ENCODE results near the gene SNX5. TPM values are rescaled to one million over a fixed set of nuclear protein-coding genes. Genes with fewer than 3 reads are reported as not detected.
A peak's percentile ranks its signal among the peaks of the same experiment; 100 is the strongest.

The SNX5 gene
- polyA plus RNA-seq, 4 donors, result 67.8 to 295 (median 79.1) TPM

DNA sequence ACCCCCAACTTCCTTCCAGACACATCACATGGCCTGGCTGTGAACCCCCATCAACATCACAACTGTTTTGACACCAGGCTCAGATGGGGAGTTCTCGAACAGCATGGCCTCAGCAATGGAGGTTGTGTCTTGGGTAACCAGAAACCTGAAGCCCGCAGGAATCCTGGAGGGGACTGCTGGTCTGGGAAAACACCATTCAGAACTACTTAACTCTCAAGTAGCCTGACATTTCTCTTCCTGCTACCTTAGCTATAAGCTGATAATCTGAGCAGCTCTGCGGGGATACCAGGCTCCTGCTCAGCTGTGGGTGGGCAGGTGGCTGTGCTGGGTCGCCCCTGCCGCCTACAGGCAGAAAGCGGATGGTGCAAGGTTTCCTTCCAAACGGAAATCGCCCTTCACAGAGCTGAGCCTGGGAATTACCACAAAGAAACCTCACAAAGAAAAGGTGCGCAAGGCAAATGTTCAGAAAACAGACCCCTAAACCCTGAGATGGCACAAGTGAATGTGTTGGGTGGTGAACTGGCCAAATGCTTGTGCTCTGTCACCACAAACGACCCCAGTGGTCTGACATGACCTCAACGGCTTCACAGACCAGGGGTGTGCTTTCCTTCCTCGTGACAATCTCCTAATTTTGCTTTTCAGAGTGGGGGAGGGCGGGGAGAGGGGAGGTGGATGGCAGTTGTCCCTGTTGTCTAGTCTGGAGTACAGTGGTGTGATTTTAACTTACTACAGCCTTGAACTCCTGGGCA is 29.5 kb downstream of the SNX5 start:
- Histone ChIP-seq H3K27ac (ENCODE audit: low read depth in 1 of 3, low read length in 2 of 3) (peak overlapping the region in 1 of 3 donors; percentile 32), H3K4me3 (ENCODE audit: low read depth in 1 of 3, low read length in 3 of 3) (no peak overlapping the region), H3K27me3 (ENCODE audit: control insufficient read depth in 3 of 3, insufficient read depth in 3 of 3, low read length in 3 of 3) (no peaks in the 10 kb centered on the region), H3K9me3 (ENCODE audit: control insufficient read depth in 2 of 2, insufficient read depth in 1 of 2, low read depth in 1 of 2, low read length in 1 of 2) (no peaks in the 10 kb centered on the region), H3K4me1 (ENCODE audit: control insufficient read depth in 3 of 3, insufficient read depth in 2 of 3, low read depth in 1 of 3, low read length in 2 of 3) (peaks cover 0 to 27% (median 3%) of the 10 kb centered on the region in 3 donors), H3K36me3 (ENCODE audit: control insufficient read depth in 3 of 3, insufficient read depth in 2 of 3, low read depth in 1 of 3, low read length in 3 of 3) (peaks cover 9 to 25% (median 10%) of the 10 kb centered on the region in 3 donors)
- FAIRE-seq, result no peak
- DNase-seq, result peak; percentile 62 to 85
- WGBS, 3 donors, result 16 to 19% (median 18%) methylated on average over 13 of the region's 13 CpGs

DNA sequence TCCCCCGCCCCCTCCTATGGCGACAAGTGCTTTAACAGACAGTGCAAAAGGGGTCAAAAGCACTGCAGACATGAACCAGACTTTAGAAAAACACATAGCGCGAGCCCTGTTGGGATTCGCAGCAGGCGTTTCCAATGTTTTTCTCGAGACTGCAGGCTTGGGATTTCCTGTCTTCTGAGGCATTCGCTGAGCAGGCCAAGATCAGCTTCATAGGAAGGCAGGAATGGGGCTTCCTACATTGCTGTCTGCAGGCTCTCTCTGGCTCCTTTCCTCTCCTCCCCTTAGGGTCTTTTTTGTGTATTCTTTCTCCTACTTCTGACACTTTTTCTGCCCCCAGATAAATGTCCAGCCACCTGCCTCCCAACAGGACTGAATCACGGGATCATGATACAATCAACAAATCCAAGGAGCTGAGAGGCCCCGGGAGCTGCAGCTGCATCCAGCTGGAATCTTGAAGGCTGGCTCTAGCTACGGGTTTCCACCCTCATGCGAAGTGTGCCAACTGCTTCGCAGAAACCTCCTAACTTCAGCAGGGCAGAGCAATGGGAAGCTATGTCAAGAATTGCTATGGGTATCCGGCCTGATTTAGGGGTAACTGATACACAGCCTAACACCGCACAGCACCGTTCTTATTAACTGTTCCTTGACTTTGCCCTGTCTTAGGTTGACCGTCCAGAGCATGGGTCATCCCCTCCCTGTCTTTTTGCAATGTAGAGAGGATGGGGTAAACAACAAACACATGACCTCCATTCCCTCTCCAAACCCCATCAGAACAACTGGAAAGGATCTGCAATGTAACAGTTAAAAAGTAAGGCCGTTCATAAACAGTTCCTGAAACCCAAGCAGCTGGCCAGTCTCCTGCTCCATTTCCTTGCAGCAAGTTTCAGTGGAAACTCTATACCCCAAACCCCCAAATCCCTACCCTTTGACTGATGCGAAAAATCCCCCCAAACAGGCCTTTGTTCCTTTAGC is 31.5 kb downstream of the SNX5 start:
- DNase-seq (peak in 1 of 2 donors; percentile 64), FAIRE-seq (no peak)
- peaks cover 0 to 36% (median 3%) of the 10 kb centered on the region in 3 donors for H3K4me1 ChIP-seq (ENCODE audit: control insufficient read depth in 3 of 3, insufficient read depth in 2 of 3, low read depth in 1 of 3, low read length in 2 of 3)
- no peaks in the 10 kb centered on the region for H3K9me3 ChIP-seq (ENCODE audit: control insufficient read depth in 2 of 2, insufficient read depth in 1 of 2, low read depth in 1 of 2, low read length in 1 of 2)
- peak overlapping the region in 2 of 3 donors; percentile 46 to 69 for H3K27ac ChIP-seq (ENCODE audit: low read depth in 1 of 3, low read length in 2 of 3)
- 43 to 50% (median 46%) methylated on average over 19 of the region's 19 CpGs for WGBS, 3 donors
- H3K4me3 ChIP-seq (ENCODE audit: low read depth in 1 of 3, low read length in 3 of 3), result no peak overlapping the region
- peaks cover 3 to 17% (median 3%) of the 10 kb centered on the region in 3 donors for H3K36me3 ChIP-seq (ENCODE audit: control insufficient read depth in 3 of 3, insufficient read depth in 2 of 3, low read depth in 1 of 3, low read length in 3 of 3)
- no peaks in the 10 kb centered on the region for H3K27me3 ChIP-seq (ENCODE audit: control insufficient read depth in 3 of 3, insufficient read depth in 3 of 3, low read length in 3 of 3)

GRCh38 chr20:17936286-17936760 is 32.3 kb downstream of the SNX5 start:
- FAIRE-seq (no peak), DNase-seq (no peak)
- peak overlapping the region in 2 of 3 donors; percentile 46 to 65 for H3K27ac ChIP-seq (ENCODE audit: low read depth in 1 of 3, low read length in 2 of 3)
- H3K4me1 ChIP-seq (ENCODE audit: control insufficient read depth in 3 of 3, insufficient read depth in 2 of 3, low read depth in 1 of 3, low read length in 2 of 3), result peaks cover 0 to 36% (median 3%) of the 10 kb centered on the region in 3 donors
- no peaks in the 10 kb centered on the region for H3K27me3 ChIP-seq (ENCODE audit: control insufficient read depth in 3 of 3, insufficient read depth in 3 of 3, low read length in 3 of 3)
- no peak overlapping the region for H3K4me3 ChIP-seq (ENCODE audit: low read depth in 1 of 3, low read length in 3 of 3)
- peaks cover 2 to 4% of the 10 kb centered on the region in 2 donors for H3K9me3 ChIP-seq (ENCODE audit: control insufficient read depth in 2 of 2, insufficient read depth in 1 of 2, low read depth in 1 of 2, low read length in 1 of 2)
- peaks cover under 1 to 12% (median 2%) of the 10 kb centered on the region in 3 donors for H3K36me3 ChIP-seq (ENCODE audit: control insufficient read depth in 3 of 3, insufficient read depth in 2 of 3, low read depth in 1 of 3, low read length in 3 of 3)
- 55 to 71% (median 69%) methylated on average over 8 of the region's 8 CpGs for WGBS, 3 donors

DNA sequence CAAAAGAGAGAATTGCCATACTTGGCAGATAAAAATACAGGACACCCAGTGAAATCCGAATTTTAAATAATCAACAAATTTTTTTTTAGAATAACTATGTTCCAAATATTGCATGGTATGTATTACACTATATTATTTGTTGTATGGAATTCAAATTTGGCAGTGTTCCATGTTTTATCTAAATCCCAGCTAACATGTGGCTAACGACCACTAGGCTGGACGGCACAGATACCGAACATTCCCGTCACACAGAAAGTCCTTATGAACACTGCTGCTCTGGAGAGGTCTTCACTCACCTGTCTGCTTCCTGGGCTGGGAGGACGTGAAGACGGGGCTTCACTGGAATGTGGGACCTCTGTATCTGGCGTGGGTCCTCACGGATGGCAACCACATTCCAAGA is 32.8 kb downstream of the SNX5 start:
- H3K4me1 ChIP-seq (ENCODE audit: control insufficient read depth in 3 of 3, insufficient read depth in 2 of 3, low read depth in 1 of 3, low read length in 2 of 3), result peaks cover 0 to 36% (median 3%) of the 10 kb centered on the region in 3 donors
- DNase-seq, result no peak
- H3K36me3 ChIP-seq (ENCODE audit: control insufficient read depth in 3 of 3, insufficient read depth in 2 of 3, low read depth in 1 of 3, low read length in 3 of 3), result peaks cover 0 to 8% (median 0%) of the 10 kb centered on the region in 3 donors
- H3K27me3 ChIP-seq (ENCODE audit: control insufficient read depth in 3 of 3, insufficient read depth in 3 of 3, low read length in 3 of 3), result no peaks in the 10 kb centered on the region
- peaks cover 2 to 6% of the 10 kb centered on the region in 2 donors for H3K9me3 ChIP-seq (ENCODE audit: control insufficient read depth in 2 of 2, insufficient read depth in 1 of 2, low read depth in 1 of 2, low read length in 1 of 2)
- WGBS, 3 donors, result 74 to 80% (median 76%) methylated on average over 9 of the region's 9 CpGs
- no peak overlapping the region for H3K4me3 ChIP-seq (ENCODE audit: low read depth in 1 of 3, low read length in 3 of 3)
- FAIRE-seq, result no peak
- peak overlapping the region in 1 of 3 donors; percentile 46 for H3K27ac ChIP-seq (ENCODE audit: low read depth in 1 of 3, low read length in 2 of 3)

- Histone ChIP-seq H3K36me3 (ENCODE audit: control insufficient read depth in 3 of 3, insufficient read depth in 2 of 3, low read depth in 1 of 3, low read length in 3 of 3) (peaks cover 0 to 3% (median 0%) of the 10 kb centered on the region in 3 donors), H3K27ac (ENCODE audit: low read depth in 1 of 3, low read length in 2 of 3) (no peak overlapping the region), H3K27me3 (ENCODE audit: control insufficient read depth in 3 of 3, insufficient read depth in 3 of 3, low read length in 3 of 3) (no peaks in the 10 kb centered on the region), H3K4me3 (ENCODE audit: low read depth in 1 of 3, low read length in 3 of 3) (no peak overlapping the region), H3K9me3 (ENCODE audit: control insufficient read depth in 2 of 2, insufficient read depth in 1 of 2, low read depth in 1 of 2, low read length in 1 of 2) (peaks cover 2 to 6% of the 10 kb centered on the region in 2 donors), H3K4me1 (ENCODE audit: control insufficient read depth in 3 of 3, insufficient read depth in 2 of 3, low read depth in 1 of 3, low read length in 2 of 3) (peaks cover 0 to 36% (median 3%) of the 10 kb centered on the region in 3 donors)
- FAIRE-seq (no peak), DNase-seq (no peak)
- WGBS, 3 donors, result 80 to 87% (median 87%) methylated on average over 3 of the region's 3 CpGs
These were observed 33.4 kb downstream of the SNX5 start for GRCh38 chr20:17935186-17935585.

DNA sequence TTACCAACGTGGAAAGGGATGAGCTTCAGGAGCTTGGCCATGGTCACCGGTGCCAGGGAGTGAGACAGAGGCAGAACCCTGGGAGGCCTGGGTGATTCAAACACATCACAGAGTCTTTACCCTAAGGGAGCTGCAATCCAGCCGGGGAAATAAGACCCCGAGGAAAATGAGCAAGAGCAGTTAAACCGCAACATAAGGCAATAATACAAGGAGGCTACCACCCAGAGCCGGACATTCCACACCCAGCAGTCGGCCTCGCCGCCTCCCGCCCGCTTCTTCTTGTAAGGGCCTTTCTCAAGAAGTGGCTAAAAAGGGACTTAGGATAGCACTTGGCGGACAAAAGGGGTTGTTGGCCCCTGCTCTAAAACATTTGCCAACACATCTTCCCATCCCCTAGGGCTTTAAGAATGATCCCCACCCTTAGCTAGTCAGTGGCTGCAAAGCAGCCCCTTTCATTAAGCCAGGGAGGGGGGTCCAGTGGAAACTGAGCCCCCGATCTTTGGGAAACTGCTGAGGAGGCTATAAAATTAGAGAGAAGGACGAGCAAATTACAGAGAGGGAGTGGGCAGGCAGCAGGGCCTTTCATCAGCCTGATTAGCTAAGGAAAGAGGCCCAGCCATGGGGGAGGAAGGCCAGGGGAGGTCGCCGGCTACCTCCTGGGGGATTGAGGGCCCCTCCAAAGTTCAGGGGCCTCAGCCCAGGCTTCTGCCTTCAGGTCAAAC is 34.3 kb downstream of the SNX5 start:
- Histone ChIP-seq H3K4me3 (ENCODE audit: low read depth in 1 of 3, low read length in 3 of 3) (no peak overlapping the region), H3K9me3 (ENCODE audit: control insufficient read depth in 2 of 2, insufficient read depth in 1 of 2, low read depth in 1 of 2, low read length in 1 of 2) (peaks cover 2 to 6% of the 10 kb centered on the region in 2 donors), H3K27ac (ENCODE audit: low read depth in 1 of 3, low read length in 2 of 3) (no peak overlapping the region), H3K36me3 (ENCODE audit: control insufficient read depth in 3 of 3, insufficient read depth in 2 of 3, low read depth in 1 of 3, low read length in 3 of 3) (no peaks in the 10 kb centered on the region), H3K4me1 (ENCODE audit: control insufficient read depth in 3 of 3, insufficient read depth in 2 of 3, low read depth in 1 of 3, low read length in 2 of 3) (peaks cover 0 to 42% (median 2%) of the 10 kb centered on the region in 3 donors), H3K27me3 (ENCODE audit: control insufficient read depth in 3 of 3, insufficient read depth in 3 of 3, low read length in 3 of 3) (no peaks in the 10 kb centered on the region)
- no peak for DNase-seq
- no peak for FAIRE-seq
- WGBS, 3 donors, result 78 to 82% (median 80%) methylated on average over 16 of the region's 16 CpGs

GRCh38 chr20:17933711-17934110 is 34.9 kb downstream of the SNX5 start:
- FAIRE-seq (no peak), DNase-seq (no peak)
- Histone ChIP-seq H3K4me1 (ENCODE audit: control insufficient read depth in 3 of 3, insufficient read depth in 2 of 3, low read depth in 1 of 3, low read length in 2 of 3) (peaks cover 0 to 45% (median 0%) of the 10 kb centered on the region in 3 donors), H3K27me3 (ENCODE audit: control insufficient read depth in 3 of 3, insufficient read depth in 3 of 3, low read length in 3 of 3) (no peaks in the 10 kb centered on the region), H3K27ac (ENCODE audit: low read depth in 1 of 3, low read length in 2 of 3) (no peak overlapping the region), H3K9me3 (ENCODE audit: control insufficient read depth in 2 of 2, insufficient read depth in 1 of 2, low read depth in 1 of 2, low read length in 1 of 2) (peaks cover 2 to 6% of the 10 kb centered on the region in 2 donors), H3K4me3 (ENCODE audit: low read depth in 1 of 3, low read length in 3 of 3) (no peak overlapping the region), H3K36me3 (ENCODE audit: control insufficient read depth in 3 of 3, insufficient read depth in 2 of 3, low read depth in 1 of 3, low read length in 3 of 3) (no peaks in the 10 kb centered on the region)
- 81 to 94% (median 93%) methylated on average over 5 of the region's 5 CpGs for WGBS, 3 donors

All from small intestine (tissue), 7 donors.